ENCODE measurements around the gene SPIN3. TPM values are rescaled to one million over a fixed set of nuclear protein-coding genes. Genes with fewer than 3 reads are reported as not detected.
"Not testable (repeated sequence)": the region's sequence is repeated elsewhere in the genome, so short reads cannot be mapped to it uniquely, and the experiment has no call there.

Gene SPIN3
- total and polyA plus RNA-seq, 2 experiments from 2014 or later, result 10.6 to 13.0 TPM

DNA sequence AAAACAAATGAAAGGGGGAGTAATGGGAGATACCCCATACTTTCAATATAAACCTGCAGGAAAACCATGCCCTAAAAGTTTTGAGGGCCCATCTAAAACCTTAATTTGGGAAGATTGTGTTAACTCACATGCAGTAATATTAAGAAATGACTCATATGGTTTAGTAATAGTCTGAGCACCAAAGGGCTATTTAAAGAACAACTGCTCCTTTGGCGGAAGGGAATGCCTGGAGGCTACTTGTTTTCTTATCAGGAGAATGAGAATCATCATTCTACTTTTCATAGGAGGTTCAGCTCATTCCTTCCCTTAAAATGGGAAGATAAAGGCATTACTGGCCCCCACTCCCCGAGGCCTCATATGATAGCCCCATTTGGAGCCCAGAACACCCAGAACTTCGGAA is 47.6 kb downstream of the SPIN3 start:
- no peaks in the 10 kb centered on the region for H4K20me1 ChIP-seq (ENCODE audit: insufficient read depth, poor library complexity, severe bottlenecking)
- no peaks in the 10 kb centered on the region for H3K9me2 ChIP-seq (replicated peaks; ENCODE audit: insufficient read depth)
- peaks cover 2% of the 10 kb centered on the region for H3K9me3 ChIP-seq (ENCODE audit: low read depth)
- no peaks in the 10 kb centered on the region for H3K27me3 ChIP-seq
- DNase-seq (ENCODE audit: low spot score), result no peak
- no peak overlapping the region for H2AFZ ChIP-seq
- no peaks in the 10 kb centered on the region for H3K79me2 ChIP-seq
- H3K4me2 ChIP-seq, result no peak overlapping the region
- TF ChIP-seq, protein P1, sequence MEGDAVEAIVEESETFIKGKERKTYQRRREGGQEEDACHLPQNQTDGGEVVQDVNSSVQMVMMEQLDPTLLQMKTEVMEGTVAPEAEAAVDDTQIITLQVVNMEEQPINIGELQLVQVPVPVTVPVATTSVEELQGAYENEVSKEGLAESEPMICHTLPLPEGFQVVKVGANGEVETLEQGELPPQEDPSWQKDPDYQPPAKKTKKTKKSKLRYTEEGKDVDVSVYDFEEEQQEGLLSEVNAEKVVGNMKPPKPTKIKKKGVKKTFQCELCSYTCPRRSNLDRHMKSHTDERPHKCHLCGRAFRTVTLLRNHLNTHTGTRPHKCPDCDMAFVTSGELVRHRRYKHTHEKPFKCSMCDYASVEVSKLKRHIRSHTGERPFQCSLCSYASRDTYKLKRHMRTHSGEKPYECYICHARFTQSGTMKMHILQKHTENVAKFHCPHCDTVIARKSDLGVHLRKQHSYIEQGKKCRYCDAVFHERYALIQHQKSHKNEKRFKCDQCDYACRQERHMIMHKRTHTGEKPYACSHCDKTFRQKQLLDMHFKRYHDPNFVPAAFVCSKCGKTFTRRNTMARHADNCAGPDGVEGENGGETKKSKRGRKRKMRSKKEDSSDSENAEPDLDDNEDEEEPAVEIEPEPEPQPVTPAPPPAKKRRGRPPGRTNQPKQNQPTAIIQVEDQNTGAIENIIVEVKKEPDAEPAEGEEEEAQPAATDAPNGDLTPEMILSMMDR (IDR thresholded peaks at IDR 0.05; ENCODE audit: poor library complexity), result no peak
- TF ChIP-seq EZH2 (IDR thresholded peaks at IDR 0.05; ENCODE audit: borderline replicate concordance) (no peak), EZH2phosphoT487 (IDR thresholded peaks at IDR 0.05; ENCODE audit: low read depth, severe bottlenecking, unreplicated experiment) (no peak)
- no peaks in the 10 kb centered on the region for H3K36me3 ChIP-seq (replicated peaks; ENCODE audit: insufficient read depth, low read depth)
- no peak overlapping the region for H3K4me3 ChIP-seq
- H3K4me1 ChIP-seq (ENCODE audit: insufficient read depth), result no peaks in the 10 kb centered on the region
- H3K27ac ChIP-seq, result no peak overlapping the region
- WGBS (ENCODE audit: low lambda C conversion rate, missing lambda C conversion rate), result 78% methylated on average over 3 of the region's 3 CpGs

DNA sequence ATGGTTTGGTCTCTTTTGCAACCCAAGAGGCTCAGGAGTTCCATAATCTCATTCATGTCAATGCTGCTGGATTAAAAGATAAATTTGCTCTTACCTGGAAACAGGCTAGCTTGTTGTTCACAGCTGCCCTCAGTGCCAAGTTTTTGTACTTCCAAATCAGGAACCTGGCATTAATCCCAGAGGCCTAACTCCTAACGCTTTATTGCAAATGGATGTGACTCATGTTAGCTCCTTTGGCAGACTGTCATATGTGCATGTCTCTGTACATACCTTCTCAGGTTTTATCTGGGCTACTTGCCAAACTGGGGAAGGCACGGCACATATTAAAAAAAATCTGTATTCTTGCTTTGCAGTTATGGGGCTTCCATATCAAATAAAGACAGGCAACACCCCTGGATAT is 49.1 kb downstream of the SPIN3 start:
- H3K4me1 ChIP-seq (ENCODE audit: insufficient read depth); DNase-seq (ENCODE audit: low spot score); H3K4me3 ChIP-seq; H4K20me1 ChIP-seq (ENCODE audit: insufficient read depth, poor library complexity, severe bottlenecking); H3K79me2 ChIP-seq; H2AFZ ChIP-seq; H3K4me2 ChIP-seq; H3K9me2 ChIP-seq (replicated peaks; ENCODE audit: insufficient read depth); H3K9me3 ChIP-seq (ENCODE audit: low read depth); H3K27ac ChIP-seq; H3K36me3 ChIP-seq (replicated peaks; ENCODE audit: insufficient read depth, low read depth); H3K27me3 ChIP-seq: not testable (repeated sequence)
- WGBS (ENCODE audit: low lambda C conversion rate, missing lambda C conversion rate), result 64% methylated on average over 2 of the region's 2 CpGs

DNA sequence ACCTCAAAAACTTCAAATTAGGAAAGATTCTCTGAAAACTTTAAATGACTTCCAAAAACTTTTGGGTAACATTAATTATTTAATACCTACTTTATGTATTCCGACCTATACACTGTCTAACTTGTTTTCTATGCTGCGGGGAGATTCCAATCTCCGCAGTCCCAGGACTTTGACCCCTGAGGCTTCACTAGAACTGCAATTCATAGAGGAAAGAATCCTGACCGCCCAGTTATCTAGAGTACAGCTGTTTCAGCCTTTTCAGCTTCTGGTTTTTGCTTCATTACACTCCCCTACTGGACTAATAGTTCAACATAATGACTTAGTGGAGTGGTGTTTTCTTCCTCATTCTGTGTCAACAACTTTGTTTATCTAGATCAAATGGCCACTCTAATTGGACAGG is 50.1 kb downstream of the SPIN3 start:
- not testable (repeated sequence) for H3K4me1 ChIP-seq (ENCODE audit: insufficient read depth); H4K20me1 ChIP-seq (ENCODE audit: insufficient read depth, poor library complexity, severe bottlenecking); H3K4me2 ChIP-seq; H2AFZ ChIP-seq; H3K9me3 ChIP-seq (ENCODE audit: low read depth); H3K36me3 ChIP-seq (replicated peaks; ENCODE audit: insufficient read depth, low read depth); H3K27ac ChIP-seq; H3K79me2 ChIP-seq; H3K27me3 ChIP-seq; H3K9me2 ChIP-seq (replicated peaks; ENCODE audit: insufficient read depth); H3K4me3 ChIP-seq; DNase-seq (ENCODE audit: low spot score)
- WGBS (ENCODE audit: low lambda C conversion rate, missing lambda C conversion rate), result 73% methylated on average over 4 of the region's 4 CpGs

DNA sequence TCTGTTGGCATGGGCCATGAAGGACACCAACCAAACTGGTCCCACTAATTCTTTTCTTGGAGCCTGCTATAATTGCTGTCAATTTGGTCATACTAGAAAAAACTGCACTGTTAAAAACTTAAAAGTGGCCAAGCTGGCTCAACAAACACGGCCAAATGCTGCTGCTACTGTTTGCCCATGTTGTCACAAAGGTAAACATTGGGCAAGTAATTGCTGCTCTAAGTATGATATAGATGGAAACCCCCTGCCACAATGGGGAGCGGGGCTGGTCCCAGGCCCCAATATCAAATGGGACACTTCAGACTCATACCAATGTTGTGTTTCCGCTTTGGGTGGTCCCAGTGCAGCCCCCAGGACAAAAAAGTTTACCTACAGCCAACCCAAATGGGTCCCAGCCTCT is 52.1 kb downstream of the SPIN3 start:
- Histone ChIP-seq H3K36me3 (replicated peaks; ENCODE audit: insufficient read depth, low read depth) (no peaks in the 10 kb centered on the region), H3K79me2 (no peaks in the 10 kb centered on the region), H3K4me1 (ENCODE audit: insufficient read depth) (no peaks in the 10 kb centered on the region), H2AFZ (no peak overlapping the region), H3K9me2 (replicated peaks; ENCODE audit: insufficient read depth) (no peaks in the 10 kb centered on the region), H3K27me3 (no peaks in the 10 kb centered on the region), H4K20me1 (ENCODE audit: insufficient read depth, poor library complexity, severe bottlenecking) (no peaks in the 10 kb centered on the region), H3K9me3 (ENCODE audit: low read depth) (no peaks in the 10 kb centered on the region), H3K4me3 (no peak overlapping the region), H3K27ac (no peak overlapping the region), H3K4me2 (no peak overlapping the region)
- WGBS (ENCODE audit: low lambda C conversion rate, missing lambda C conversion rate), result 80% methylated on average over 3 of the region's 3 CpGs
- TF ChIP-seq, protein P1 (IDR thresholded peaks at IDR 0.05; ENCODE audit: poor library complexity), result no peak
- TF ChIP-seq EZH2phosphoT487 (IDR thresholded peaks at IDR 0.05; ENCODE audit: low read depth, severe bottlenecking, unreplicated experiment) (no peak), EZH2 (IDR thresholded peaks at IDR 0.05; ENCODE audit: borderline replicate concordance) (no peak)
- DNase-seq (ENCODE audit: low spot score), result no peak

Other genes starting within 250 kb of the SPIN3 start
- gene SPIN2B, start 126.0 kb upstream of the SPIN3 start, total RNA-seq, result 8.0 and 9.1 TPM in 2 replicates
- 10.9 and 13.7 TPM in 2 replicates for gene SPIN2B, start 126.0 kb upstream of the SPIN3 start, polyA plus RNA-seq
- 0.24 and 1.0 TPM in 2 replicates for gene SPIN2A, start 141.9 kb upstream of the SPIN3 start, total RNA-seq
- 1.8 and 3.0 TPM in 2 replicates for gene SPIN2A, start 141.9 kb upstream of the SPIN3 start, polyA plus RNA-seq

Measured in hepatocyte (in vitro differentiated cells).